ENCODE data around the gene GPR85. TPM values are rescaled to one million over a fixed set of nuclear protein-coding genes. Genes with fewer than 3 reads are reported as not detected.

GPR85 gene
- total and polyA plus RNA-seq, 2 donors (not counting 3 experiments of a cell fraction or from before 2014, with no cell fraction given) = 0.54 to 0.64 TPM

DNA sequence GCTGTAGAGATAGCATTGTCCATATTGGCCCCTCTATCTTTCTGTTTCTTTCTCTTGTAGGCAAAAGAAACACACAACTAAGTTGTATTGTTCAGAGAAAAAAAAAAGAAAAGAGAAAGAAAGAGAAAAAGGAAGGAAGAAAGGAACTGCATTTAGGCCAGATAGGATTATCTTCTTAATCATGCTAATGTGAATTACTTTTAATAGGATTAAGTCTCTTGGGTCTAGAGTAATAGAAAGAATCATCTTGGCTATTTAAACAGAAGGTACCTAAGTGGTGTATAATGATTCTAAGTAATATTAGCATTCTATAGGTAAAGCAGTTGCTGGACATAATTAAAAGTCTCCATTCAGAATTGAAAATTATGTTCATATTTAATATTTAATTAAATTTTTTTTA lies 42.2 kb downstream of the GPR85 start:
- no peak overlapping the region for H3K27ac ChIP-seq (ENCODE audit: insufficient read depth, low read depth, low read length)
- H3K9ac ChIP-seq (replicated peaks; ENCODE audit: extremely low read depth, insufficient read depth, low read length) = no peak overlapping the region
- ChIA-PET POLR2A (no interaction called here), CTCF (no interaction called here)
- no peak overlapping the region for H3K4me3 ChIP-seq (replicated peaks in 1 of 3; ENCODE audit: insufficient read depth in 1 of 3, low read depth in 1 of 3, low read length in 3 of 3)
- dilution Hi-C loops (cut with MboI; ENCODE audit: extremely low pct_ligation_motif_present, low sequenced_read_pairs) (no loop called here), intact Hi-C loops (cut with micrococcal nuclease) (no loop called here)
- H4K20me1 ChIP-seq (replicated peaks; ENCODE audit: control insufficient read depth, extremely low read depth, insufficient read depth, low read length) = no peaks in the 10 kb centered on the region
- no peaks in the 10 kb centered on the region for H3K27me3 ChIP-seq (ENCODE audit: control insufficient read depth in 2 of 2, insufficient read depth in 2 of 2, low read length in 2 of 2)
- no peak for DNase-seq (ENCODE audit: low read depth, low spot score)
- no peaks in the 10 kb centered on the region for H3K9me1 ChIP-seq (replicated peaks; ENCODE audit: control insufficient read depth, extremely low read depth, insufficient read depth, low read length)
- no TSS peak for BruUV-seq (replicated peaks)
- no peak overlapping the region for H3K4me2 ChIP-seq (ENCODE audit: insufficient read depth, low read length)
- H3K4me1 ChIP-seq (ENCODE audit: control insufficient read depth, extremely low read depth, insufficient read depth, low read length) = no peaks in the 10 kb centered on the region
- TF ChIP-seq GATA2 (IDR thresholded peaks at IDR 0.05; ENCODE audit: insufficient read depth, insufficient read length, low read depth, low read length) = no peak
- TF ChIP-seq POLR2A (IDR thresholded peaks at IDR 0.05; ENCODE audit: low read depth, low read length) = no peak
- TF ChIP-seq MAX (IDR thresholded peaks at IDR 0.05; ENCODE audit: insufficient read depth, insufficient read length) = no peak
- TF ChIP-seq MYC (IDR thresholded peaks at IDR 0.05; ENCODE audit: low read depth, low read length) = no peak
- no peak for TF ChIP-seq EZH2 (IDR thresholded peaks at IDR 0.05; ENCODE audit: borderline replicate concordance, low read depth, low read length, severe bottlenecking)
- no peak for TF ChIP-seq POLR2AphosphoS5 (IDR thresholded peaks at IDR 0.05; ENCODE audit: insufficient read depth, low read depth, low read length)
- no peak for FAIRE-seq
- no peaks in the 10 kb centered on the region for H3K9me3 ChIP-seq (replicated peaks; ENCODE audit: control insufficient read depth, insufficient read depth, low read length)
- no peak overlapping the region for H2AFZ ChIP-seq (ENCODE audit: low read depth, low read length)
- H3K36me3 ChIP-seq (ENCODE audit: control insufficient read depth in 2 of 2, extremely low read depth in 1 of 2, insufficient read depth in 2 of 2, low read length in 2 of 2) = no peaks in the 10 kb centered on the region
- no peaks in the 10 kb centered on the region for H3K79me2 ChIP-seq (ENCODE audit: control insufficient read depth, insufficient read depth, low read length)

DNA sequence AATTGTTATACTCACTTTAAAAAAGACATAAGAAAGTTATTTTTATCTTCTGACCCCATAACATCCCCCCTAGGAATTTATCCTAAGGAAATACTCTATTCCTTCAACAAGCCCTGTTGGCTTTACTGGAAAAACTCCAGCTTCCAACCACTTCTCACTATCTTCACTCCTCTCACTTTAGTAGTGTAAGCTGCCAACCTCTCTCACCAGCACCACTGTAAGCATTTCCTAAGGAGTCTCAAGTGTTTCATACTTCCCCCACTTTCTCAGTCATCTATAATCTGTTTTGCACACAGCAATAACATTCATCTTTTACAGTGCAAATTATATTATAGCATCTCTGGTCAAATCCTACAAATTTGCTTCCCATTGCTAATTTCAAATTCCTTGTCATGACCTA lies 45.8 kb downstream of the GPR85 start:
- POLR2A ChIA-PET = no interaction called here
- H3K9ac ChIP-seq (replicated peaks; ENCODE audit: extremely low read depth, insufficient read depth, low read length) = no peak overlapping the region
- no peaks in the 10 kb centered on the region for H3K4me1 ChIP-seq (ENCODE audit: control insufficient read depth, extremely low read depth, insufficient read depth, low read length)
- no peaks in the 10 kb centered on the region for H3K36me3 ChIP-seq (ENCODE audit: control insufficient read depth in 2 of 2, extremely low read depth in 1 of 2, insufficient read depth in 2 of 2, low read length in 2 of 2)
- BruUV-seq (replicated peaks) = no TSS peak
- no peaks in the 10 kb centered on the region for H3K9me1 ChIP-seq (replicated peaks; ENCODE audit: control insufficient read depth, extremely low read depth, insufficient read depth, low read length)
- no peak overlapping the region for H3K27ac ChIP-seq (ENCODE audit: insufficient read depth, low read depth, low read length)
- no peak overlapping the region for H2AFZ ChIP-seq (ENCODE audit: low read depth, low read length)
- no peaks in the 10 kb centered on the region for H3K79me2 ChIP-seq (ENCODE audit: control insufficient read depth, insufficient read depth, low read length)
- CTCF ChIA-PET = no interaction called here
- intact Hi-C loops (cut with micrococcal nuclease) = no loop called here
- H3K9me3 ChIP-seq (replicated peaks; ENCODE audit: control insufficient read depth, insufficient read depth, low read length) = no peaks in the 10 kb centered on the region
- TF ChIP-seq EZH2 (IDR thresholded peaks at IDR 0.05; ENCODE audit: borderline replicate concordance, low read depth, low read length, severe bottlenecking) = no peak
- TF ChIP-seq MYC (IDR thresholded peaks at IDR 0.05; ENCODE audit: low read depth, low read length) = no peak
- TF ChIP-seq GATA2 (IDR thresholded peaks at IDR 0.05; ENCODE audit: insufficient read depth, insufficient read length, low read depth, low read length) = no peak
- no peak for TF ChIP-seq JUN (IDR thresholded peaks at IDR 0.05; ENCODE audit: borderline replicate concordance, insufficient read depth, insufficient read length, low read depth)
- no peak for TF ChIP-seq MAX (IDR thresholded peaks at IDR 0.05; ENCODE audit: insufficient read depth, insufficient read length)
- dilution Hi-C loops (cut with MboI; ENCODE audit: extremely low pct_ligation_motif_present, low sequenced_read_pairs) = no loop called here
- H3K27me3 ChIP-seq (ENCODE audit: control insufficient read depth in 2 of 2, insufficient read depth in 2 of 2, low read length in 2 of 2) = no peaks in the 10 kb centered on the region
- no peak overlapping the region for H3K4me3 ChIP-seq (replicated peaks in 1 of 3; ENCODE audit: insufficient read depth in 1 of 3, low read depth in 1 of 3, low read length in 3 of 3)
- no peaks in the 10 kb centered on the region for H4K20me1 ChIP-seq (replicated peaks; ENCODE audit: control insufficient read depth, extremely low read depth, insufficient read depth, low read length)
- FAIRE-seq (no peak), DNase-seq (ENCODE audit: low read depth, low spot score) (no peak)
- no peak overlapping the region for H3K4me2 ChIP-seq (ENCODE audit: insufficient read depth, low read length)
